GM18511 (cell line): ENCODE results near the gene TMEM269.
"Not testable (repeated sequence)": the region's sequence is repeated elsewhere in the genome, so short reads cannot be mapped to it uniquely, and the experiment has no call there.

ENCODE experiments used
- ATAC-seq: cut with Tn5 transposase; IDR thresholded peaks from one replicate; pipeline ENCODE4 v1.9.1; 2021; ENCODE audit warnings: mild to moderate bottlenecking, moderate library complexity; ENCODE audit not compliant: unreplicated experiment

TMEM269 gene

GRCh38 chr1:42747125-42747524 lies 37.7 kb upstream of the TMEM269 start:
- no peak for ATAC-seq

- no peak for ATAC-seq
Measured at GRCh38 chr1:42748021-42748420, 36.8 kb upstream of the TMEM269 start.

GRCh38 chr1:42748461-42749410 lies 36.1 kb upstream of the TMEM269 start:
- no peak for ATAC-seq

- ATAC-seq, result no peak
Measured at GRCh38 chr1:42750041-42750440, 34.8 kb upstream of the TMEM269 start.

- ATAC-seq, result not testable (repeated sequence)
Measured at GRCh38 chr1:42751511-42752070, 33.2 kb upstream of the TMEM269 start.

- ATAC-seq, result no peak
Measured at GRCh38 chr1:42752284-42752683, 32.5 kb upstream of the TMEM269 start.

- no peak for ATAC-seq
Measured at GRCh38 chr1:42753070-42753469, 31.7 kb upstream of the TMEM269 start.

GRCh38 chr1:42756956-42757891 lies 27.6 kb upstream of the TMEM269 start:
- no peak for ATAC-seq

GRCh38 chr1:42757892-42758275 lies 26.9 kb upstream of the TMEM269 start:
- no peak for ATAC-seq

- ATAC-seq, result no peak
Measured at GRCh38 chr1:42758641-42759040, 26.1 kb upstream of the TMEM269 start.

GRCh38 chr1:42759114-42759513 lies 25.7 kb upstream of the TMEM269 start:
- ATAC-seq, result no peak

- ATAC-seq, result no peak
Measured at GRCh38 chr1:42761567-42761966, 23.2 kb upstream of the TMEM269 start.

- ATAC-seq, result no peak
Measured at GRCh38 chr1:42762269-42762668, 22.5 kb upstream of the TMEM269 start.

GRCh38 chr1:42765269-42765668 lies 19.5 kb upstream of the TMEM269 start:
- no peak for ATAC-seq

GRCh38 chr1:42765832-42766740 lies 18.7 kb upstream of the TMEM269 start:
- peak; percentile 34 for ATAC-seq

- peak; percentile 87 for ATAC-seq
Measured at GRCh38 chr1:42766741-42767509, 17.9 kb upstream of the TMEM269 start, which contains the start of the genes C1orf50 and P3H1. Gene C1orf50 (plus strand): TSS chr1:42767249. CDS start chr1:42767312, 63 bp downstream. Gene P3H1 (minus strand): TSS chr1:42767028. CDS start chr1:42766971, 57 bp downstream.

- ATAC-seq, result peak; percentile 31
Measured at GRCh38 chr1:42767510-42768000, 17.2 kb upstream of the TMEM269 start.

- ATAC-seq, result no peak
Measured at GRCh38 chr1:42768172-42768571, 16.6 kb upstream of the TMEM269 start.

GRCh38 chr1:42769811-42770210 lies 15.0 kb upstream of the TMEM269 start:
- no peak for ATAC-seq
